NCI-H2081 treated with DMSO at 0.1 percent for 48 hours (cell line): ENCODE results near the gene BBS10.
"Not testable (repeated sequence)": the region's sequence is repeated elsewhere in the genome, so short reads cannot be mapped to it uniquely, and the experiment has no call there.

Experiments used
- DNase-seq: peaks from one replicate; lab custom pipeline; 2025; lab: John Stamatoyannopoulos, UW

BBS10 gene

DNA sequence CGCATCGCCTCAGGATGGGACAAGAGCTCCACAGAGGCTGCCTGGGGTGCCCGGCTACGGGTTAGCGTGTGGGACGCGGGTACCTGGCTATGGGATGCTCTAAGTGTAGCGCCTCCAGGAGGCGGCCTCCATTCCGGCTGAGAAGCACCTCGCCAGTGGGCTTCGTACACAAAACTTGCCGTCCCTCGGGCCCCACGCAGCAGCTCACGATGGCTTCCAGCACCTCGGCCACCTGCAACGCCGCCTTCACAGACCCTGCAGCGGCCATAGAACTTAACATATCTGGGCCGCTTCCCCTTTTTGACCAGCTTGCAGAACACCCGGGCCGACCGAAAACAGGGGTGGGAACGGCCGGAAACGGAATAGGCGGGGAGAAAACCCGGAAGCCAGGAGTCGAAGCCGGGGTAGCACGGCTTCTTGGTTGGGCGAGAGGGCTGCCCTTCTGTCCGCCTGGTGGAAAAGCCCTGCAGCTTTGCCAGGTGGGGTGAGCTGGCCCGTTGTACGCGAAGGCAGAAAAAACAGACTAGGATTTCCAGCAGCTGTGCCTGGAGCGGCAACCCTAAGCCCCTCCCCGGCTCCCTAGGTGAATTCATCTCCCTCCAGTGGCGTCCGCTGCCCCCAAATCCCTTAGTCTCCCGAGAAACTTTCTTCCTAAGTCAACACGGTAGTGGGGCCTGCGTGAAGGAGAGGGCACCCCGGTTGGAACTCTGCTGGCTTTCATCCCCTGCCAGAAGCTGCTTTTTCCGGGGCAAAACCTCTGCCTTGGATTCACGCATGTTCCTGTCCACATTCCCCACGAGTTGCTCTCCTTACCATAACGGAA, at the start of gene BBS10:
TSS of gene BBS10 (minus strand) at position 337 of the 823 bp plus-strand sequence. CDS start at position 280, 57 bp downstream.
- DNase-seq = peak; percentile 65

DNA sequence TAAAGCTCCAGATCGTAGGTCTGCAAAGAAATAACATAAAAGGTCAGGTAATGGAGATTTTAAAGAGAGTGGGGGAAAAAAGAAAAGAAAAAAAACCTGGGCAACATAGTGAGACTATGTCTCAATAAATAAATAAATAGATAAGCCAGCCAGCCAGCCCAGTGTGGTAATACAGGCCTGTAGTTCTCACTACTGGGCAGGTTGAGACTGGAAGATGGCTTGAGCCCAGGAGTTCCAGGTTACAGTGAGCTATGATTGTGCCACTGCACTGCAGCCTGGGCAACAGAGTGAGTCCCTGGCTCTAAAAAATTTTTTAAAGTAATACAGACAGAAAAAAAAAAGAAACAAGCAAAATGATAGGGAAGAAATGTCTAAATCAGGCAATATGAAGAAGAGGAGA, 43.2 kb upstream of the BBS10 start:
- DNase-seq = no peak

DNA sequence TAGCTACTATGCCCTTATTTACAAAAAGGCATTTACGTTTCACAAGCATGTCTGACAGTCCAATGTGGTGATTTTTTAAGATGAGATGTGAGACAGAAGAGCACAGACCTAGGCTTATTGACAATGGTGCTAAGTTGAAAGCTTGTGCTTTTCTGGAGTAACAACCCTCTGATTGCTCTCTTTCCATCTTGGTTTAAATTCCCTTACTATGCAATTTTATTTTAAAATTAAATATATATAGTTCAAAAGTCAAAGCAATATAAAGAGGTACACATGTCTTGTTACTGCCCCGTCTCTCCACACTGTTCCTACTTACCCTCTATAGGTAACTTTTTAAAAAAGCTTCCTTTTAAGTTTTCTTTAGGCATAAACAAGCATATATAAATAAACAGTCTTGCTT, 39.4 kb upstream of the BBS10 start:
- DNase-seq = no peak

DNA sequence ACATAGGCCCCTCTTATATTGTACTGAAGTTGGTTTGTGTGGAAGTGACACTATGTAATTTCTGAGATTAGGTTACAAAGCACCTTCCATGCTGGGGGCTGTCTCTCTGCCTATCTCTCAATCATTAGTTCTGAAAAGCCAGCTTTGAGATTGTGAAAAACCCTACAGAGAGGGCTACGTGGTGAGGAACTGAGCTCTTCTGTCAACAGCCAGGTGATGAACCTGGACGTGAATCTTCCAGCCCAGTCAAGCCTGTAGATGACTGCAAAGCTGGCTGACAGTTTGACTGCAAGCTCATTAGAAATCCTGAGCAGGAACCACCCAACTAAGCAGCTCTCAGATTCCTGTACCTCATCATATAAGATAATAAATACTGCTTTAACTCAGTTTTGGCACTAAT, 36.3 kb upstream of the BBS10 start:
- DNase-seq = no peak

DNA sequence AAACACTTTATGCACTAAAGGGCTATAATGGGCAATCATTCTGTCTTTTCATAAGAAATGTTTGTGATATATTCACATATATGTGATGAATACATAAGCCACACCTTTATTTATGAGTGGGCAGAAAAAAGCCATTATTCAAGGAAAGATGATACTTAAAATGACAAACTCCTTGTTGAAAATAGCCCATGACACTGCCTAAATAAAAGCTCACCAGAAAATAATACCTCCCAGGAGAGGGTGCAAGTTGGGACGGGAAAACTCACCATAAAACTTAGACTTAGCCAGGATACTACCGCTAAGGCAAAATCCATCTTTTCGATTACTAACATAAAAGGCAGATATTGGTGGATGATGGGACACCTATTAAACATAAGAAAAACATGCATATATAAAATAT, 35.8 kb upstream of the BBS10 start:
- no peak for DNase-seq

DNA sequence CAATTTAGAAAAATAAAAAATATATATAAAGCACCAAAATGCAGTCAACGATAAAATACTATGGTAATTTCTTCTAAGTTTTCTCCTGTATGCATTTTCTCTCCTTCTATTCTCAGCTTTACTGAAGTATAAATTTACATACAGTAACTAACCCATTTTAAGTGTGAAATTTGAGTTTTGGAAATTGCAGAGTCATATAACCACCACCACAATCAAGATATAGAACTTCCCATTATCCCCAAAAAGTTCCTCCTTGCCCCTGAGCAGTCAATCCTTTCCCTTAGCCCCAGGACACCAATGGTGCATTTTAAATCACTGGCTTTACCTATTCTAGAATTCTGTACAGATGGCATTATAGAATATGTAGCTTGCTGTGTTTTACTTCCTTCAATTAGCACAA, 31.0 kb upstream of the BBS10 start:
- no peak for DNase-seq

DNA sequence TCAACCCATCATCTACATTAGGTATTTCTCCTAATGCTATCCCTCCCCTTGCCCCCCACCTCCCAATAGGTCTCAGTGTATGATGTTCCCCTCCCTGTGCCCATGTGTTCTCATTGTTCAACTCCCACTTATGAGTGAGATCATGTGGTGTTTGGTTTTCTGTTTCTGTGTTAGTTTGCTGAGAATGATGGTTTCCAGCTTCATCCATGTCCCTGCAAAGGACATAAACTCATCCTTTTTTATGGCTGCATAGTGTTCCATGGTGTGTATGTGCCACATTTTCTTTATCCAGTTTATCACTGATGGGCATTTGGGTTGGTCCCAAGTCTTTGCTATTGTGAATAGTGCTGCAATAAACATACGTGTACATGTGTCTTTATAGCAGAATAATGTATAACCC, 28.7 kb upstream of the BBS10 start:
- DNase-seq = not testable (repeated sequence)

DNA sequence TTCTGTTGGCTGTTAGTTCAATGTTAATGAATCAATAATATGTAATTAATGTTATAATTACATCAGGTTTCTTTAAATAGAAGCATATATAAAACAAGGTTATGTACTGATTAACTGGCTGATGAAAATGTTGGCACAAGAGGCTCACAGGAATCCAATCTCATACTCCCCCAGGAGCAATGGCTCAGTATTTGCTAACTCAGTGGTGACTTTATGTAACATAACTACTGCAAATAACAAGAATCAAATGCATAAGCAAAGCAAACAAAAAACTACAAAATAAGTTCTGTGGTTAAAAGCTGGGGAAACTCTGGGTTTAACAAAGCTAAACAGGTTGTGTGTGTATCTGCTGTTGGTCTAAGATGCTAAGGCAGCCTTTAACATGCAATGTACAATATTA, 27.7 kb upstream of the BBS10 start:
- DNase-seq = no peak

DNA sequence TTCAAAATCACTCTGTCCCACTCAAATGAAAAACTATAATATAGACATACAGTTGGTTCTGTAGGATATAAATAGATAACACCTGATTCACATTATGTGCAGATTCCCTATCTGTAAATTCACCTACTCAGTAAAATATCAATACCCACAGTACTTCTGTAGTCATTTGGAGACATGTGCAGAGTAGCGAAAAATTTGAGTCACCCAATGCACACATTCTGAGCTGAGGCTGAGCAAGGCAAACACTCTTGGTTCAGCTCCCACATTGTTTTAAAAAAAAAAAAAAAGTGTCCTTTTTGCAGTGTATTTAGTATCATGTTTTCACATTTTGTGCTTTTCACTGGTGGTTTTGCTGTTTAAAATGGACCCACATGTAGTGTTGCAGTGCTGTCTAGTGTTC, 27.3 kb upstream of the BBS10 start:
- no peak for DNase-seq

DNA sequence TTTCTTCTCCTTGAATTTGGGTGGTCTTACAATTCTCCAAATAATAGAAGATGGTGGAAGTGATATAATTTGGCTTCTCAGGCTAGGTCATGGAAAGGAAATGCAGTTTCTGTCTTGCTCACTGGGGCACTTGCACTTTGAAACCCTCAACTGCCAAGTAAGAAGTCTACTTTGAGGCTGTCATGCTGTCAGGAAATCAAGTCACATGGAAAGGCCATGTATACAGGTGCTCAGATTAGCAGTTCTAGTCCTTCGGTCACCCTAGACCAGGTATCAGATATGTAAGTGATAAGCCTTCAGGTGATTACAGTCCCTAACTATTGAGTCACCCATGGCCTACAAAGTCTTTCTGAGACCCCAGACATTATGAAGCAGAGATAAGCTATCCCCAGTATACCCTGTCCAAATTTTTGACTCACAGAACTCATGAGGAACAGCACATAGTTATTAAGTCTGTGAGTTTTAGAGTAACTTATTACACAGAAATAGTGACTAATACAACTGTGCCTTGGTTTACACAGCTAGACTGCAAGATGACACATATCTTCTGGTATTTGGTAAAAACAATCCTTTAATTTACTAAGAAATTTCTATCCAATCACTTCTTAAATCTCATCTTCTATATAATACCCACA, 26.3 kb upstream of the BBS10 start:
- DNase-seq = no peak

DNA sequence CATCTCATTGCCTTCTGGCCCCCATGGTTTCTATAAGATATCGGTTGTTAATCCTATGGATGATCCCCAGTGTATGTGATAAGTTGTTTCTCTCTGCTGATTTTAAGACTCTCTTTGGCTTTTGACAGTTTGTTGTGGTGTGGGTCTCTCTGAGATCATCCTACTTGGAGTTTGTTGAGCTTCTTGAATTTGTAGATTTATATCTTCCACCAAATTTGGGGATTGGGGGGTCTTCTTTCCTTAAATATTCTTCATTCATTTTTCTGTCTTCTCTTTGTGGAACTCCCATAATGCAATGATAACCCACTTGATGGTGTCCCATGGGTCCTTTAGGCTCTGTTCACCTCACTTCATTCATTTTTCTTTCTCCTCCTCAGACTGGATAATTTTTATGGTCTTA, 20.0 kb upstream of the BBS10 start:
- no peak for DNase-seq

DNA sequence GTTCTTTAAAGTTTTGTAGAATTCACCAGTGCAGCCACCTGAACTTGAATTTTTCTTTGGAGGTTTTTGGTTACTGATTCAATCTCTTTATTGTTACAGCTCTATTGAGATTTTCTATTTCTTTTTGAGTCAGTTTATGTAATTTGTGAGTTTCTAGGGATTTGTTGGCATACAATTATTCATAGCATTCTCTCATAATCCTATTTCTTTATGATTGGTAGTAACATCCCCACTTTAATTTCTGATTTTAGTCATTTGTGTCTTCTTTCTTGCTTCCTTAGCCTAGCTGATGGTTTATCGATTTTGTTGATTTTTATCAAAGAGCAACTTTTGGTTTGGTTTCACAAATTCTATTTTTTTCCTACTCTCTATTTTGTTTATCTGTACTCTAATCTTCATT, 17.9 kb upstream of the BBS10 start:
- no peak for DNase-seq

DNA sequence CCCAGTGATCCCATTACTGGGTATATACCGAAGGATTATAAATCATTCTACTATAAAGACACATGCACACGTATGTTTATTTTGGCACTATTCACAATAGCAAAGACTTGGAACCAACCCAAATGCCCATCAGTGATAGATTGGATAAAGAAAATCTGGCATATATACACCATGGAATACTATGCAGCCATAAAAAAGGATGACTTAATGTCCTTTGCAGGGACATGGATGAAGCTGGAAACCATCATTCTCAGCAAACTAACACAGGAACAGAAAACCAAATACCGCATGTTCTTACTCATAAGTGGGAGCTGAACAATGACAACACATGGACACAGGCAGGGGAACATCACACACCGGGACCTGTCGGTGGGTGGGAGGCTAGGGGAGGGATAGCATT, 15.9 kb upstream of the BBS10 start:
- DNase-seq = not testable (repeated sequence)

DNA sequence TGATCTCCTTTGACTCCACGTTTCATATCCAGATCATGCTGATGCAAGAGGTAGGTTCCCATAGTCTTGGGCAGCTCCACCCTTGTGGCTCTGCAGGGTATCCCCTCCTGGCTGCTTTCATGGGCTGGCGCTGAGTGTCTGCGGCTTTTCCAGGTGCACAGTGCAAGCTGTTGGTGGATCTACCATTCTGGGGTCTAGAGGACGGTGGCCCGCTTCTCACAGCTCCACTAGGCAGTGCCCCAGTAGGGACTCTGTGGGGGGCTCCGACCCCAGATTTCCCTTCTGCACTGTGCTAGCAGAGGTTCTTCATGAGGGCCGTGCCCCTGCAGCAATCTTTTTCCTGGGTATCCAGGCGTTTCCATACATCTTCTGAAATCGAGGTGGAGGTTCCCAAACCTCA, 12.1 kb upstream of the BBS10 start:
- DNase-seq = no peak

DNA sequence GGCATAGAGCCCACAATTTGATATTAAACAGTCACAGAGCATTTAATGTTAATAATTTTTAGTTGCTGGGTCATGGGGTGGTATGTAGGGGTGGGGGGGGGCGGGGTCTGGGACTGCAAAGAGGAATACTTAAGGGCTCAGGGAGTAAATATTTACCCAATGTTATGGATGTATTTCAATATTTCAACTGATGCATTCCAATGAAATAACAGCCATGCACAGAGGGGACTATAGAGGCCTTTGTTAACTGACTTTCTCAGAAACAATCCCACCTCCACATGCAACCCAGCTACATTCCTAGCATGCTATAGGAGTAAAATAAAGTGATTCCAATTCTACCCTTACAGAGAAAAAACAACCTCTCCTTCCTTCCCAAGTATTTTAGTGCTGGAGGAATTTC, 7.9 kb upstream of the BBS10 start:
- DNase-seq = no peak

DNA sequence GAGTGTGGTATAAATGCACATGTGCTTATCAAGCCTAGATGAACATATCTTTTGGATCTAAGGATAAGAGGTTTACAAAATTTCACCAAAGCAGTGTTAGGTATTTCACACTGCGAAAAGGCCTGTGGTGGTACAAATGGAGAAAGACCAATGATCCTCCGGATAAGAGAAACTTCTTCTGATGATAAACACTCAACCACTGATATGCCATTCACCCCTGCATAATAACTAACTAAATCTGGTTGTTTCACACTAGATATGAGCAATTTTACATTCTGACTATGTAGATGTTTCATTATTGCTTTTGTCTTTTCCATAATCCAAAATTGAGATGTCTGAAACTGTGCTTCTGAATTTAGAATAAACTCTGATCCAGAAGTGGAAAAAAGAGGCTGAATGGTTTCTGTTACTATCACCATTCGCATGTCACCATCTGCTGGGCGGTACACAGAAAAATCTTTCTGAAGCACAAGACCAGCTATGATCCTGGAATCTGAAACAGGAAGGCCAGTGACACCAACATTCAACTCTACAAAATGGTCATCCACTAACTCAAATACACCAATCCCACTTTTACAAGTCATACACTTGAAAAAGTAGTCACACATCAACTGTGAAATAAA, 1.3 kb downstream of the BBS10 start:
- DNase-seq = no peak

DNA sequence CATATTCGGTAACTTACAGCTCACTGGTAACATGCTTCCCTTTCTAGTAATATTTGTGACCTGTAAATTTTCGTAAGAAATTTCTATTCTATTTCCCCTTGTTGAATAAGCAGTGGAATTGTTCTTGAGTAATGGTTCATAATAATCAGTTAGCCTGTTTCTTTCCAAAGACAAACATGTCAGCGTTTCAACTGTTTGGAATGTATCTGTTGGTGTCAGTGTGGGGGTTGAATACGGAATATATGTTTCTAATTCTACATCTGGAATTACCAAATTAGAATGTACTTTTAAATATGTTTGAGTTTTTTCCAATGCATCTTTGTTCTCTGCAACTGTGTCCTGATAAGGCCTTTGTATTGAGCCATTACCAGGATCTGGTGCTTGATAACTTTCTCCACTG, 2.0 kb downstream of the BBS10 start:
- no peak for DNase-seq

DNA sequence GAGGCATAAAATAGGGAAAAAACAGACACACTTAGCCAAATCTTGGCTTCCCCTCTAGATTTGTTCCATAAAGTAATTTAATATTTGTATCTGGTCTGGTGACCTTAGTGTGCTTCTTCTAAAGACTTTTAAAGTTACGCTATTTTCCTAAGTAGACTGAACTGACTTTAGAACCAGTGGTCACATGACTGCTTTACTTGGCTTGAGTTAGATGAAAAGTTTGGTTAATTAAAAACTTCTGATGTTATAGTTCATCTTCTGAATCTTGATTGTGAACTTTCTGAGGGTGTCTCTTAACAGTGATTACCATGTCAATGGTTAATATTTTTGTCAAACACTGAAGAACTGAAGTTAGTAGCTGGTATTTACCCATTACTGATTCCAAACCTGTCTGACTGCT, 2.6 kb downstream of the BBS10 start:
- DNase-seq = no peak

DNA sequence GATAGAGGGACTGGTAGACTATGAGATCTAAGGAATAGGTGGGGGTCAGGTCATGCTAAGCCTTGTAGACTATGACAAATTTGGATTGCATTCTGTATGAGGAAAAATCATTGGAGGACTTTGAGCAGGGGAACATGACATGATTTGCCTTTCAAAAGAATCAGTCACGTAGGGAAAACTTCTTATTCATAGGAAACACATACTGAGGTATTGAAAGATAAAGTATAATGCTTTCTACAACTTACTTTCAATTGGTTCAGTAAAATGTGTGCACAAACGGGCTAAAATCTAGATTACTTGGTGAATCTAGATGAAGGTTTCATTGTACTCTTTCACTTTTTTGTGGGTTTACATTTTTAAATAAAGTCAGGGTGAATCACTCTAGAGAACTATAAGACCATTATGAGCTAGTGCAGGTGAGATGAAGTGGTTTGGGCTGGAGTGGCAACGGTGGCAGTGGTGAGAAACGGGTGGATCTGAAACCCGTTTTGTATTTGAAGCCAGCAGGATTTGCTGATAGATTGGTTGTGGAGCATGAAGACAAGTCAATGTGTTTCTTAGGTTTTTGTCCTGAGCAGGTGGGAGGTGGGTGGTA, 6.7 kb downstream of the BBS10 start:
- DNase-seq = no peak

DNA sequence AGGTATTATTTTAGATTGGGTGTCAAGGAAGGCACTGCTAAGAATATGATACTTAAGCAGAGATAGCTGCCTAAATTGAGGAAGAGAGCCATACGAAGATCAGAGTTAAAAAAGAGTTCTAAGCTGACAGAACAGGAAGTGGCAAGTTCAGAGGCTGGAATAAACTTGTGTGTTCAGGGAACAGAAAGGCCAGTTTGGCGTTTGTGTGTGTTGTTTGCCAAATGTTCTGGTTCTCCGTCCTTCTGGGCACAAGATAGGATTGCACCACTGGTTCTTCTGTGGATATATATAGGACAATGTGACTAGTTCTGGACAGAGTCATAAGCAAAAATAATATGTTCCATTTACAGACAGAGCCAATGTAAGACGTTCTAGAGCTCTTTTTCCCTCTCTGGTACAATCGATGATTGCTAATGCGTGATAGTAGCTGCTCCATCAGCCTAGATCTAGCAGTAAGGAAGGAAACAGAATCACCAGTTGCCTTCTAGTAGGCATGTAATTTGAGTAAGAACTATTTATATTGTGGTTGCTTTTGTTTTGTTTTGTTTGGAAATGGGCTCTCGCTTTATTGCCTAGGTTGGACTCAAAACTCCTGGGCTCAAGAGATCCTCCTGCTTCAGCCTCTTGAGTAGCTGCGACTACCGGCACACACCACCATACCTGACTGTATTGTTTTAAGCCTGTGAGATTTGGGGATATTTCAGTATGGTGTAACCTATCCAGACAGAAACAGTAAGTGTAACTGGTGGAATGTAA, 7.4 kb downstream of the BBS10 start:
- DNase-seq = no peak

DNA sequence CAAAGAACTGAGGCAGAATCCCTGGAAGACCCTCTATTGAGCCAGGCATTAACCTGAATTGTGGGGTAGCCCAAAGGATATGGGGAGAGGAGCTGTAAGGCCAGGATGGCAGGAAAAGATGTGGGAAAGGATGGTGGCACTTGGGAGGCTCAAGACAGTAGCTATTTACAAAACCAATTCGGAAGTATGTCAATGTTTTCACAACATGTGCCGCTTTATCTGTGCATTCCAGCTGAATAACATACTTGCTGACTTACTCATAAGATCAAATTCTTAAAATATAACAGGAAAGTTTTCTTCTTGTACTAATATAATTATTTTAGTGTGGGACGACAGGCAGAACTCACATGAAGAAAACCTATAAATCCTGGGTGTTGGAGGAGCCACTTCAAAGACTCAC, 10.6 kb downstream of the BBS10 start:
- DNase-seq = no peak

DNA sequence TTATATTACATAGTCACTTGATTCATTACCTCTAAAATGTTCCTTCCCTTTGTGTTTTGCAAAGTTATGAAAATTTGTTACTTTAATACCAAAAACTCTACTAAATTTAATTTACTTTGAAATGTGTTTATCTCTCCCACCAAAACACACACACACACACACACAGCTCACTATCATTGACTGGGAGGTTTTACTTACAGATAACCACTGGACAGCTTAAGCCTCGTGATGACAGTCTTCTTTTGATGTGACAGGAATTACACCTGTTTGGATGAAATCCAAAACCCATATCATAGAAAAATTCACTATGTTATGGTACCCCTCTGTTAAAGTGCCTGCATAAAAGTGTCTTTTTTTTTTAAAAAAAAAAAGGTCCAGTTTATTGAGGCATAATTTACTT, 15.6 kb downstream of the BBS10 start:
- DNase-seq = no peak
